Embryonic facial prominence (tissue), 1 donor: ENCODE data around the gene ADD3.

Source experiments
- DNase-seq: peaks from one replicate; pipeline ENCODE4 v3.0.0-alpha.2; 2016; ENCODE audit errors: extremely low spot score

The ADD3 gene

GRCh38 chr10:110176141-110177030 lies 168.6 kb downstream of the ADD3 start:
- DNase-seq = no peak

- no peak for DNase-seq
Measured at GRCh38 chr10:110179220-110179619, 171.4 kb downstream of the ADD3 start.

- DNase-seq = no peak
Measured at GRCh38 chr10:110181451-110181850, 173.7 kb downstream of the ADD3 start.

GRCh38 chr10:110181911-110182310 lies 174.1 kb downstream of the ADD3 start:
- DNase-seq = no peak

GRCh38 chr10:110184398-110184797 lies 176.6 kb downstream of the ADD3 start:
- no peak for DNase-seq
